Kasumi-1 (cell line): ENCODE data around the gene URAD.

Source experiments
- DNase-seq, 2 experiments: peaks; one replicate each; lab custom pipeline; 2025; lab: John Stamatoyannopoulos, UW

URAD gene

DNA sequence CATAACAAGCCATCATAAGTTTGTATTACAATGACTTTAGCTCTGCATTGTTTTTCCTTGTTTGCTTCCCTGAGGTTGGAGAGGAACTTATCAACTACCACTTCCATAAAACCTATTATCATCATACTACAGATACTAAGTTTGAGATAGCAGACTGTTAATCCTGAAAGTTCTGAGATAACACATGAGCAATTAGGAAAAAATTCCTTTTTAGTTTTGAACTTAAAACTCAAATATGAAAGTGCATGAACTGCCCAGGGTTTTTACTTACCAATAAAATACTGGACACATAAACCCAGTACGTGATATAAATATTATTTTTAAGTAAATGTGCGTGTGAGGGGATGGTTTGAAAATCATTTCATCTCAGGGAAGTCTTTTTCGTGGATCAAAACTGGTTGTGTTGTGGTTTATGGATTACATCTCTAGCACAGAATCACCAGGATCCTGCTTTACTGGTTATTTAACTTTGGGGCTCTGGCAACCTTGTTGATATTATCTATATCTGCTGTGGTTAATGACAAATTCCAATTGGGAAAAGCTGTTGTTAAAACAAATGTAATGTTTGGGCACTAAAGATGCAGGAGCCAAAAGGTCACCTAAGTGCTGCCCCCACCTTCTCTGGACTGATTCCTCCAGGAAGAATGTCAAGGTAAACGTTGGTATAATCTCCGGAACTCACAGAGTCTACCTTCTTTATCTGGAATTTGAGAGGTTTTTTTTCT is 31.8 kb downstream of the URAD start:
- DNase-seq, result no peak

DNA sequence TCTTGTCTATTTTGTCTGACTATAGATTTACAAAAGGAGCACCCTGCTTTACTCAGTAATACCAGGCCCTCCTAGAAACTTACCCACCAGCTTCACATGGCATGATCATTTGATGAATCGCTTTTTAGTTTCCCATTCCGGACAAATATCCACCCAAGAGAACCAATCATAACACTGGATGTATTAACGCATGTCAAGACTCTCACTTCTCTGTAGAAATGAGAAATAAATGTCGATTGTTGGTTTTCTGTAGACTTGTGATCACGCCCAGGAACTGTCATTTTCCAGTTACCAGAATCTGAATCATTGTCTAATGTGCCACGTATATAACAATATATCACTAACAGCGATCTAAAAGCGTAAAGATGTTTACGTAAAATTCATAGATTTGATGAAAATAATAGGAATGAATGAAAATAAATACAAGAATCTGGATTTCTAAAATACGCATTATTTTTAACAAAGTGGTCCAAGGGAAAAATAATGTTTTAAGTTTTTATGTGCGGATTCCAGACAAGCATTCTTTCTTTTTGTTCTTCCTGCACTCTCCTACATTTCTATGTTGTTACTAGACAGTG is 33.4 kb downstream of the URAD start:
- DNase-seq, result no peak

DNA sequence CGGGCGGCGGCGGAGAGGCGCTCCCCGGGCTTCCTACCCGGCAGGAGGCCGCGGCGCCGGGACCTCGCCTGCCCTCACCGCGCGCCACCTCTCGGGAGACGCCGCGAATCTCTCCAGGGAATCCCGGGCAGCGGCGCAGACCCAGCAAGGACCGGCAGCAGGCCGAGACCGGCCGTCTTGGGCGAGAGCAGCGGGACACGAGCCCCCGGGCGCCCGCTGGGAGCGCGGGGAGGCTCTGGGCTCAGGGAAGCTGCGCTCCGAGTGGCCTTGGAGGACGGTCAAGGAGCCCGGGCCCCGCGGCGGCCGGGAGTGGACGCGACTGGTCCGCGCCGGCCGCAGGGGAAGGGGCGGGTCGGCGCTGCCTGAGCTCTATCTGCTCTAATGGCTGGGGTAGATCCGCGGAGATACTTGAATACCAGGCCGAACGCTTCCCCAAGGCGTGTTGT is 34.1 kb downstream of the URAD start:
- DNase-seq, result no peak

DNA sequence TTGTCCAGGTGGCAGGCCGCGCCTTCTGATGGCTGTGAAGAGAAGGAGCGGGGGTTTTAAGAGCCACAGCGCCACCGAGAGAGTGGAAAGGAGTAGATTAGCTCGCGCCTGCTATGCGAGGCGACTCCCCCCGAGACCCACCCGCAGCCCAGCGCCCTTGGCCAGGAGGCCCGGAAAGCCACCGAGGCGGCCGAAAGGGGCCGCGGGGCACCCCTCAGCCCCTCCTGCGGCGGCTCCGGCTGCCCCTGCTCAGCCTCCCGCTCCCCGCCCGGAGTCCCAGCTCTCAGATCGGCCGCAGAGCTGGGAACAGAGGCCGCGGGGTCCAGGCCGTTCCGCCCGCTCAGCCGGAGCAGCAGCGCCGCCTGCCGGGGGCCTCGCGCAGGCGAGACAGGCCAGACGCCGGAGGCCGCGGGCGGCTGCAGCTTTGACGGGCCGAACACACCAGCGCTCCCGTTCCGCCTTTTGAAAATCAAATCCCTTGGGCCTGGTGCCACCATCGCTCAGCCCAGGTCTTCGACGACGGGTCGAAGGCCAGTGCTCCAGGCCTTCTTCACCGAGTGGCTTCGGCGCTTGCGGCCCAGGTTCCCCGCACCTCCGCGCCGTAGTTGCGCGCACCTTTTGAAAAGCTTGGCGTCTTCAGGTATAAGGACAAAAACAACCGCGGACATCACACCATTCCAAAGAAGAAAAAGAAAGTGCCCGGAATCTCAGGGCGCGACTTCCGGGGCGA is 34.7 kb downstream of the URAD start:
- peak; percentile 39 to 52 for DNase-seq

DNA sequence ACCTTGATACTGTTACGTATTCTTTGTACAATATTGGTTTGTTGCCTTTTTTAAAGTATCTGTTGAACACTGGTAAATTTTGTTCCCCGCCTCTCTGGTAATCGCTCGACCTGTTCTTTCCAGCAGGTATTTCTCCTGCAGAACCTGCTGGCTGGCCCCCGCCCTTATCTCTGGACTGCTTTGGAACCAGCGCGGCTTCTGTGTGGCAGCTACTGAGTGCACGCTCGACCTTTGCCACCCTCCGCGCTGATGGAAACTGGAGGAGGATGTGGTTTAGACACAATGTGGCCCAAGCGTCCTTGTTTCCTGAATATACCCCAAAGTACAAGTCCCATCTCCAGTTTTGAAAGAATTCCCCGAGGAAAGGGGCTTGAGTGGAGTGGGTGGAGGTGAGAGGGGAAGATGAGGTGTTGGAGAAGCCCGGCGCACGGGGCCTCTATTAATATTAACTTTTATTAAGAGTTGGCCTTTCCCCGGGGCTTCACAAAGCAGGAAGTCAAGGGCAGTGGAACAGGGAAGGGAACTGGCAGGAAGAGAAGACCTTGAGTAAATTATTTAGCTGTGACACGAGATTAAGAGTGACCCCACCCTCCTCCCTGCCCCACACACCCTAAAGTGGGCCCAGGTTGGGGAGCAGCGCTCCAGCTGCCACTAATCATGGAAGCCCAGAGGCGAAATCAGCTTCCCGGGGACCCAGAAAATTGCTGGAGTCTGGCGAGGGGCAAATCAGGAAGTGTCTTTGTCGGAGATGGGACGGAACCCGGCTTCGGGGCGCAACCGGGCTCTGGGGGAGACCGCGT is 35.4 kb downstream of the URAD start:
- no peak for DNase-seq

DNA sequence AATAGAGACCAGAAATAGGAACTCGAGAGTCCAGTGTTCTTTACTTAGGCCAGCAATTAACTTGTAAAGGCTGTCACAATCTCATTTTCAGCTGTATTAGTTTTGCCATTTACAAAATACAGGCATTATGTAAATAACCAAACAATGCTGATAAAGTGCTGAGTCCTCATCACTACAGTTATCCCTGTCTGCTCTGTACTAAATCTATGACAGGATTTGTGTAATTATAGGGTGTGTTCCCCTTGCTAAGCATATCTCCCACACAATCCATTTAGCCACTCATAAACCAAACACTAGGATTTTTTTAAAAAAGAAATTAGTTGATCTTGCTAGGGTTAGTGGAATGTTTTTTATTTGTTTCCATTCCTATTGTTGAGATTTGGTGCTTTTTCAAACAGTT is 45.5 kb downstream of the URAD start:
- DNase-seq, result no peak

DNA sequence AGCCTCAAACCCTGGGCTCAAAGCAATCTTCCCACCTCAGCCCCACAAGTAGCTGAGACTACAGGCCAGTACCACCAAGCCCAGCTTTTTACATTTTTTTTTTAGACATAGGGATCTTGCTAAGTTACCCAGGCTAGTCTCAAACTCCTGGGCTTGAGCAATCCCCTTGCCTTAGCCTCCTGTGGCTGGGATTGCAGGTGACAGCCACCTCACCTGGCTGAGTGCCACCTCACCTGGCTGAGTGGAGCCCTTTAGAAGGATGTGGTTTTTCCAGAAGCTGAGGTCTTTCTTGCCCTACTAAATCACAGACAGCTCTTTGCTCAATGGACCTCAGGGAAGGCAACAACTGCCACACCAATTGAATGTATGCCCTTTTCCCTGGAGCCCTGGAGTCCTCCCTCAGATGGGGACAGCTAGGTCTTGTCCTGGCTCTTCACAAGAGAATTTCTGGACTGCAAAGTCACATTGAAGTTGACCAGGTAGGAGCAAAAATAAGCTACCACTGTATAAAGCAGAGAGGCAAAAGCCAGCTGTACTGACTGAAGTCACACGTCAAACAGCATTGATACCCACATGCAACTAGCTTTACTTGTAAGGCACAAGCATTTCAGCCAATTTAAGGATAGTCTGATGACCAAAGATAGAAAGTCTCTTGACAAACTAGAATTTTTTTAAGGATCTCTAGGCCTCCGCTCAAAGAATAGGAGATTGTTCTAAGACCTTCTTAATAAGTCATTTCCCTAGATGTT is 54.7 kb downstream of the URAD start:
- no peak for DNase-seq

DNA sequence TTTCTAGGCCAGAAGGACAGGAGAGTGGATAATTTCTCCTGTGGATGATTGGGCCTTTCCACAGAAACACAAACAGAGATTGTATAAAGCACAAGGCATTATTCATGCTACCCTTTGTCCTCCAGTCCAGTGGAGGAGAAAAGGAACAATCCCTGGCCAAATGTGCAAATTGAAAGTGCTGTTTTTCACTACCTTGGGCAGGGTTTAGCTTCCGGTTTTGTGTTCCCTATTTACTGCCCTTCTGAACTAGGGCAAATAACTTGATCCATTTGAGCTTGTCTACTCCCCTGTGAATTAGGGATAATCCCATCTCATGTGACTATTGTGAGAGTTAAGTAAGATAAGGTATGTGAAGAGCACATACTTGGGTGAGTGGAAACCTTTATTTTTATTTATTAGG is 55.4 kb downstream of the URAD start:
- DNase-seq, result no peak

DNA sequence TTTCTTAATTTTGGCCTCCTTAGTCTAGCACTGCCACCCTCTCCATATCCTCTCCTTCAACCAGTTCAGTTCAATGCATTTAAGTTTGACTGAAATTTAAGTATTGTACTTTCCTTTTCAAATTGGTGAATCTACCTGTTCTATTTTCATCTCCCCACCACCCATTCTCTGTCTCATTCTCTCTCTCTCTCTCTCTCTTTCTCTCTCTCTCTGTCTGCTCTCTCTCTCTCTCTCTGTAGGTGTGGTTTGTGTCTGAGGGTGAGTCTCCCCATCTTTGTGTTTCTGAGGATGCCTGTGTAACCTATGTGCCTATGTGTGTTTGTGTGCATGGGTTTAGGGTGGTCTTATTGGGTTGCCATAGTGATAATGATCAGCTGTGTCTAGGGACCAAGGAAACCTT is 58.6 kb downstream of the URAD start:
- DNase-seq, result no peak

DNA sequence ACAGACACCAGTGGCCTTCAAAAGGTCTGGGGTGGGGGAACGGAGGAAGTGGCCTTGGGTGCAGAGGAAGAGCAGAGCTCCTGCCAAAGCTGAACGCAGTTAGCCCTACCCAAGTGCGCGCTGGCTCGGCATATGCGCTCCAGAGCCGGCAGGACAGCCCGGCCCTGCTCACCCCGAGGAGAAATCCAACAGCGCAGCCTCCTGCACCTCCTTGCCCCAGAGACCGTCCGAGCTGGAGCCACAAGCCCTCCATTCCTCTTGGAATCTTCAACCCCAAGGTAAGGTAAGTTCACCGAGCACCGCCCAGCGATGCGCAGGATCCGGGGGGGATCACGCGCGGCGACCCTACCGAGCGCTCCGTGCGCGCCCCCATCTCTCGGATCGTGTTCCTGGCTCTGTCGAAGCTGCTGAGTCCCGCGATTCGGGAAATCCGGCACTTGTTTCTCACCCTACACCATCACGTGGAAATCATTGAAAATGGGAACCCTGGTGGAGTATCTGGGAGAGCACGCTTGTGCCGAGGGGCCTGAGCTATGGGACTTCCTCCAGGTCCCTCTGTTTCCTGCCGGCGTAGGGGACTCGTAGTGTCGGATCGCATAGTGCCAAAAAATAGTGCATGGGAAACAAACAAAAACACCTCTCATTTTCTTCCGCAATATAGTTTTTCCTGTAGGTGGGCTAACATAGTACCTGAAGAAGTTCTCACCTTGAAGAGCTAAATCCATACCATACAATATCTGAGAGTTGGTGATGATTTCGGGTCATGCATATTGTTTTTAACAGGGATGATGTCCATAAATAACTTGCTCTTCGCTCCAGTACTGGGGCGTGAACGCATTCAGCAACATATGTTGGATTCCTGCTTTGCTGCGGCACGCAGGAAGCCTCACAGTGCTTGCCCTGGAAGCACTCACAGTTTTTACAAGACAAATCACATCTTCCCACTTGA is 59.4 kb downstream of the URAD start:
- DNase-seq, result no peak

DNA sequence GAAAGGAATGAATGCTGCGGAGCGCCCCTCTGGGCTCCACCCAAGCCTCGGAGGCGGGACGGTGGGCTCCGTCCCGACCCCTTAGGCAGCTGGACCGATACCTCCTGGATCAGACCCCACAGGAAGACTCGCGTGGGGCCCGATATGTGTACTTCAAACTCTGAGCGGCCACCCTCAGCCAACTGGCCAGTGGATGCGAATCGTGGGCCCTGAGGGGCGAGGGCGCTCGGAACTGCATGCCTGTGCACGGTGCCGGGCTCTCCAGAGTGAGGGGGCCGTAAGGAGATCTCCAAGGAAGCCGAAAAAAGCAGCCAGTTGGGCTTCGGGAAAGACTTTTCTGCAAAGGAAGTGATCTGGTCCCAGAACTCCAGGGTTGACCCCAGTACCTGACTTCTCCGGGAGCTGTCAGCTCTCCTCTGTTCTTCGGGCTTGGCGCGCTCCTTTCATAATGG is 60.1 kb downstream of the URAD start:
- DNase-seq, result no peak
